HEK293 (cell line): Measurements from ENCODE around the gene CTNNBL1.

Experiments
- ATF2 ChIP-seq: fragments of 450-650 bp; formaldehyde crosslinking; IDR thresholded peaks from 2 replicates; pipeline ENCODE4 v1.5.1; 2016; ENCODE audit warnings: missing biosample characterization, missing genetic modification characterization, low read depth
- BCL11A ChIP-seq: fragments of 450-650 bp; formaldehyde crosslinking; IDR thresholded peaks from 2 replicates; pipeline ENCODE4 v1.5.1; 2016; ENCODE audit warnings: low read depth, missing biosample characterization, missing genetic modification characterization
- KLF10 ChIP-seq: fragments of 450-650 bp; IDR thresholded peaks from 2 replicates; pipeline ENCODE4 v1.5.1; 2018; ENCODE audit warnings: missing biosample characterization, mild to moderate bottlenecking, missing genetic modification characterization
- KLF17 ChIP-seq: fragments of 450-650 bp; formaldehyde crosslinking; IDR thresholded peaks from 2 replicates; pipeline ENCODE4 v1.5.1; 2016; ENCODE audit warnings: missing biosample characterization, missing genetic modification characterization
- OSR2 ChIP-seq: fragments of 450-650 bp; formaldehyde crosslinking; IDR thresholded peaks from 2 replicates; pipeline ENCODE4 v1.5.1; 2016; ENCODE audit warnings: missing biosample characterization, missing genetic modification characterization
- RBAK ChIP-seq: fragments of 450-650 bp; formaldehyde crosslinking; IDR thresholded peaks from 2 replicates; pipeline ENCODE4 v1.5.1; 2016; ENCODE audit warnings: missing biosample characterization, missing genetic modification characterization
- REST ChIP-seq: fragments of 450-650 bp; formaldehyde crosslinking; IDR thresholded peaks from 2 replicates; pipeline ENCODE4 v1.5.1; 2016; ENCODE audit warnings: missing biosample characterization, missing genetic modification characterization
- SCRT1 ChIP-seq: fragments of 450-650 bp; formaldehyde crosslinking; IDR thresholded peaks from 2 replicates; pipeline ENCODE4 v1.5.1; 2016; ENCODE audit warnings: missing biosample characterization, missing genetic modification characterization, borderline replicate concordance
- SCRT2 ChIP-seq: fragments of 450-650 bp; formaldehyde crosslinking; IDR thresholded peaks from 2 replicates; pipeline ENCODE4 v1.5.1; 2016; ENCODE audit warnings: missing biosample characterization, missing genetic modification characterization
- SP7 ChIP-seq: fragments of 450-650 bp; formaldehyde crosslinking; IDR thresholded peaks from 2 replicates; pipeline ENCODE4 v1.5.1; 2016; ENCODE audit warnings: missing biosample characterization, missing genetic modification characterization
- TRIM28 ChIP-seq: IDR thresholded peaks from 2 replicates; pipeline ENCODE4 v1.6.1; 2011; ENCODE audit warnings: low read length, control low read depth, borderline replicate concordance
- ZBTB20 ChIP-seq: fragments of 450-650 bp; formaldehyde crosslinking; IDR thresholded peaks from 2 replicates; pipeline ENCODE4 v1.5.1; 2016; ENCODE audit warnings: missing biosample characterization, missing genetic modification characterization
- ZFHX2 ChIP-seq: fragments of 450-650 bp; formaldehyde crosslinking; conservative IDR thresholded peaks from 2 replicates; pipeline ENCODE4 v1.5.1; 2016; ENCODE audit warnings: missing biosample characterization, missing genetic modification characterization
- ZFP37 ChIP-seq: fragments of 450-650 bp; formaldehyde crosslinking; IDR thresholded peaks from 2 replicates; pipeline ENCODE4 v1.5.1; 2016; ENCODE audit warnings: missing biosample characterization, missing genetic modification characterization
- ZFP41 ChIP-seq: fragments of 450-650 bp; formaldehyde crosslinking; IDR thresholded peaks from 2 replicates; pipeline ENCODE4 v1.5.1; 2016; ENCODE audit warnings: missing biosample characterization, missing genetic modification characterization, borderline replicate concordance
- ZFP69B ChIP-seq: fragments of 450-650 bp; formaldehyde crosslinking; IDR thresholded peaks from 2 replicates; pipeline ENCODE4 v1.5.1; 2016; ENCODE audit warnings: missing biosample characterization, missing genetic modification characterization
- ZNF121 ChIP-seq: fragments of 450-650 bp; formaldehyde crosslinking; IDR thresholded peaks from 2 replicates; pipeline ENCODE4 v1.5.1; 2016; ENCODE audit warnings: missing biosample characterization, missing genetic modification characterization
- ZNF184 ChIP-seq: fragments of 450-650 bp; IDR thresholded peaks from 2 replicates; pipeline ENCODE4 v1.5.1; 2018; ENCODE audit warnings: missing biosample characterization, mild to moderate bottlenecking, missing genetic modification characterization
- ZNF248 ChIP-seq: fragments of 450-650 bp; formaldehyde crosslinking; IDR thresholded peaks from 2 replicates; pipeline ENCODE4 v1.5.1; 2017; ENCODE audit warnings: missing biosample characterization, missing genetic modification characterization
- ZNF398 ChIP-seq: fragments of 450-650 bp; formaldehyde crosslinking; IDR thresholded peaks from 2 replicates; pipeline ENCODE4 v1.5.1; 2017; ENCODE audit warnings: missing biosample characterization, missing genetic modification characterization
- ZNF555 ChIP-seq: fragments of 450-650 bp; formaldehyde crosslinking; conservative IDR thresholded peaks from 2 replicates; pipeline ENCODE4 v1.5.1; 2017; ENCODE audit warnings: missing biosample characterization, mild to moderate bottlenecking, missing genetic modification characterization, inconsistent platforms
- ZNF561 ChIP-seq: fragments of 450-650 bp; IDR thresholded peaks from 2 replicates; pipeline ENCODE4 v1.5.1; 2018; ENCODE audit warnings: missing biosample characterization, missing genetic modification characterization, borderline replicate concordance
- ZNF585B ChIP-seq: fragments of 450-650 bp; formaldehyde crosslinking; IDR thresholded peaks from 2 replicates; pipeline ENCODE4 v1.5.1; 2016; ENCODE audit warnings: missing biosample characterization, missing genetic modification characterization
- ZNF610 ChIP-seq: fragments of 450-650 bp; formaldehyde crosslinking; IDR thresholded peaks from 2 replicates; pipeline ENCODE4 v1.5.1; 2016; ENCODE audit warnings: missing biosample characterization, missing genetic modification characterization, borderline replicate concordance
- ZNF660 ChIP-seq: fragments of 450-650 bp; IDR thresholded peaks from 2 replicates; pipeline ENCODE4 v1.5.1; 2018; ENCODE audit warnings: missing biosample characterization, mild to moderate bottlenecking, missing genetic modification characterization
- ZNF747 ChIP-seq: fragments of 450-650 bp; formaldehyde crosslinking; IDR thresholded peaks from 2 replicates; pipeline ENCODE4 v1.5.1; 2016; ENCODE audit warnings: missing biosample characterization, missing genetic modification characterization
- ZNF76 ChIP-seq: fragments of 450-650 bp; formaldehyde crosslinking; IDR thresholded peaks from 2 replicates; pipeline ENCODE4; 2016; ENCODE audit warnings: low read depth, missing biosample characterization, missing genetic modification characterization, borderline replicate concordance
- ZSCAN18 ChIP-seq: fragments of 450-650 bp; formaldehyde crosslinking; IDR thresholded peaks from 2 replicates; pipeline ENCODE4 v1.5.1; 2016; ENCODE audit warnings: missing biosample characterization, missing genetic modification characterization
- ZSCAN30 ChIP-seq: fragments of 450-650 bp; IDR thresholded peaks from 2 replicates; pipeline ENCODE4 v1.5.1; 2018; ENCODE audit warnings: missing biosample characterization, mild to moderate bottlenecking, missing genetic modification characterization, moderate library complexity
- ZSCAN4 ChIP-seq: fragments of 450-650 bp; formaldehyde crosslinking; IDR thresholded peaks from 2 replicates; pipeline ENCODE4 v1.5.1; 2017; ENCODE audit warnings: missing biosample characterization, missing genetic modification characterization

Gene CTNNBL1

GRCh38 chr20:37901654-37902503 lies 208.0 kb downstream of the CTNNBL1 start (continued):
- TF ChIP-seq ZNF398 (tag by site-specific recombination) = peak; percentile 64
- no peak for TF ChIP-seq OSR2 (tag by site-specific recombination)
- no peak for TF ChIP-seq ZNF561
- no peak for TF ChIP-seq ZNF585B
- no peak for TF ChIP-seq ZNF660
- TF ChIP-seq ZFP69B (tag by site-specific recombination) = no peak
- TF ChIP-seq KLF10 (tag by site-specific recombination) = no peak
- TF ChIP-seq ZFP41 (tag by site-specific recombination) = no peak
- TF ChIP-seq RBAK = no peak
- TF ChIP-seq ZNF555 (tag by site-specific recombination) = no peak
- TF ChIP-seq SCRT1 (tag by site-specific recombination) = no peak
- peak; percentile 89 for TF ChIP-seq REST
- no peak for TF ChIP-seq ATF2 (tag by site-specific recombination)
- TF ChIP-seq ZNF248 (tag by site-specific recombination) = no peak
- no peak for TF ChIP-seq ZBTB20 (tag by site-specific recombination)
- TF ChIP-seq ZSCAN4 (tag by site-specific recombination) = peak; percentile 87
- TF ChIP-seq ZSCAN30 = peak; percentile 93
- TF ChIP-seq KLF17 (tag by site-specific recombination) = peak; percentile 84; the same call in 1 of the 2 replicates
- TF ChIP-seq SCRT2 (tag by site-specific recombination) = no peak
- 0 out of 2 replicates have a peak, but pooled peaks have one; percentile 31 for TF ChIP-seq SP7 (tag by site-specific recombination)
- TF ChIP-seq ZNF184 (tag by site-specific recombination) = no peak
- no peak for TF ChIP-seq ZNF747 (tag by site-specific recombination)
- peak; percentile 73 for TF ChIP-seq ZNF121 (tag by site-specific recombination)
- TF ChIP-seq BCL11A = no peak
- 0 out of 2 replicates have a peak, but pooled peaks have one; percentile 39 for TF ChIP-seq ZFP37 (tag by site-specific recombination)
- TF ChIP-seq ZNF610 = no peak
- no peak for TF ChIP-seq ZSCAN18 (tag by site-specific recombination)
- peak; percentile 95 for TF ChIP-seq ZFHX2 (tag by site-specific recombination)
- no peak for TF ChIP-seq TRIM28
- TF ChIP-seq ZNF76 (tag by site-specific recombination) = no peak
